ENCODE measurements around the gene HOXA5. TPM values are rescaled to one million over a fixed set of nuclear protein-coding genes. Genes with fewer than 3 reads are reported as not detected.

HOXA5 gene
- total RNA-seq, 1 donor from 2014 or later: not detected

- Histone ChIP-seq H3K27ac (replicated peaks) (no peak overlapping the region), H3K9me3 (replicated peaks) (no peaks in the 10 kb centered on the region), H3K4me1 (peaks cover 32% of the 10 kb centered on the region), H3K27me3 (ENCODE audit: low read depth) (peaks cover 98% of the 10 kb centered on the region), H3K4me3 (no peak overlapping the region), H3K36me3 (no peaks in the 10 kb centered on the region)
- intact Hi-C loops (cut with micrococcal nuclease): no loop called here
- DNase-seq: no peak
- no peak for TF ChIP-seq CTCF (IDR thresholded peaks at IDR 0.05; ENCODE audit: borderline replicate concordance)
These were observed 31.7 kb downstream of the HOXA5 start for GRCh38 chr7:27111751-27112277.

- H3K36me3 ChIP-seq: no peaks in the 10 kb centered on the region
- no peak for TF ChIP-seq CTCF (IDR thresholded peaks at IDR 0.05; ENCODE audit: borderline replicate concordance)
- H3K9me3 ChIP-seq (replicated peaks): no peaks in the 10 kb centered on the region
- no peak overlapping the region for H3K4me3 ChIP-seq
- no peak for DNase-seq
- H3K27ac ChIP-seq (replicated peaks): peak overlapping the region; percentile 23
- intact Hi-C loops (cut with micrococcal nuclease): no loop called here
- H3K4me1 ChIP-seq: peaks cover 32% of the 10 kb centered on the region
- peaks cover 98% of the 10 kb centered on the region for H3K27me3 ChIP-seq (ENCODE audit: low read depth)
These were observed 32.3 kb downstream of the HOXA5 start for GRCh38 chr7:27111042-27111750.

DNA sequence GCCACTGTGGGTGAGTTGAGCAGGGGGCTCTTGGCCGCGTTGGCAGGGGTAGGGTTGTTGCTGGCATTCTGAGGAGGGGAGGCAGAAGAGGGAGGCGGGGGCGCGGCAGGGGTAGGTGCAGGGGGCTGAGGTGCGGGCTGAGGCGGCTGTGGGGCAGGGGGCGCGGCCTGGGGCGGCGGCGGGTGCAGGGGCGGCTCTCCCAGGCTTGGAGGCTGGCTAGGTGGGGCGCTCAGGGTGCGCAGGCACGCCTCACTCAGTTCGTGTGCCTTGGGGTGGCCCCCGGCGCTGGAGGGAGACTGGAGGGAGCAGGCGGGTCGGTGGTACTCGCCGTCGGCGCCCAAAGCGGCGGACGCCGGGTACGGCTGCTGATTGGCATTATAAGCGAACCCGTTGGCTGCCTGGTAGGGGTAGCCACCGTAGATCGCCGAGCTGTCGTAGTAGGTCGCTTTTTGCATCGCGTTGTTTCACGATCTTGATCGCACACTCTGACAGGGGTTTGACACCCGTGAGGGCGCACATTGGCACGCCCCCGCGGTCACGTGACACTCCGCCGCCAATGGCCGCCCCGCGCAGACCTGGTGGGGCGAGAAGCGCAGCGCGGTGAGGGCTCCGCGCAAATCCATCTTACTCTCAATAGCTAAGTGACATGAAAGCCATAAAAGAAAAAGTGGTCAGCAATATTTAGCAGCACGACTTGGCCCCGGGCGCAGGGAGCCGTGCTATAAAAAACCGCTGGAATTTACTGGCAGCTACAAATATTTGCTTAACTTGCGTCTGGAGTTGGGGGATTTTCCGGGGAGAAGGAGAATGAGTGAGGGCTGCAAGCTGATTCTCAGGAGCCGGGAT, 33.1 kb downstream of the HOXA5 start:
- Histone ChIP-seq H3K27ac (replicated peaks) (peak overlapping the region; percentile 23), H3K4me3 (no peak overlapping the region), H3K36me3 (no peaks in the 10 kb centered on the region), H3K4me1 (peaks cover 28% of the 10 kb centered on the region), H3K27me3 (ENCODE audit: low read depth) (peaks cover 98% of the 10 kb centered on the region), H3K9me3 (replicated peaks) (no peaks in the 10 kb centered on the region)
- intact Hi-C loops (cut with micrococcal nuclease): no loop called here
- TF ChIP-seq CTCF (IDR thresholded peaks at IDR 0.05; ENCODE audit: borderline replicate concordance): no peak
- DNase-seq: no peak

- Histone ChIP-seq H3K9me3 (replicated peaks) (no peaks in the 10 kb centered on the region), H3K4me3 (no peak overlapping the region), H3K4me1 (peaks cover 22% of the 10 kb centered on the region), H3K36me3 (no peaks in the 10 kb centered on the region), H3K27ac (replicated peaks) (no peak overlapping the region), H3K27me3 (ENCODE audit: low read depth) (peaks cover 99% of the 10 kb centered on the region)
- TF ChIP-seq CTCF (IDR thresholded peaks at IDR 0.05; ENCODE audit: borderline replicate concordance): no peak
- DNase-seq: no peak
- intact Hi-C loops (cut with micrococcal nuclease): no loop called here
These were observed 33.9 kb downstream of the HOXA5 start for GRCh38 chr7:27109466-27110185.

GRCh38 chr7:27108390-27109127, 34.9 kb downstream of the HOXA5 start:
- Histone ChIP-seq H3K4me3 (peak overlapping the region; percentile 50), H3K27ac (replicated peaks) (peak overlapping the region; percentile 73), H3K27me3 (ENCODE audit: low read depth) (peaks cover 100% of the 10 kb centered on the region), H3K4me1 (peaks cover 21% of the 10 kb centered on the region), H3K36me3 (no peaks in the 10 kb centered on the region), H3K9me3 (replicated peaks) (no peaks in the 10 kb centered on the region)
- intact Hi-C loops (cut with micrococcal nuclease): no loop called here
- DNase-seq: no peak
- TF ChIP-seq CTCF (IDR thresholded peaks at IDR 0.05; ENCODE audit: borderline replicate concordance): peak; percentile 11
